ENCODE measurements around the gene LSM7.

LSM7 gene

DNA sequence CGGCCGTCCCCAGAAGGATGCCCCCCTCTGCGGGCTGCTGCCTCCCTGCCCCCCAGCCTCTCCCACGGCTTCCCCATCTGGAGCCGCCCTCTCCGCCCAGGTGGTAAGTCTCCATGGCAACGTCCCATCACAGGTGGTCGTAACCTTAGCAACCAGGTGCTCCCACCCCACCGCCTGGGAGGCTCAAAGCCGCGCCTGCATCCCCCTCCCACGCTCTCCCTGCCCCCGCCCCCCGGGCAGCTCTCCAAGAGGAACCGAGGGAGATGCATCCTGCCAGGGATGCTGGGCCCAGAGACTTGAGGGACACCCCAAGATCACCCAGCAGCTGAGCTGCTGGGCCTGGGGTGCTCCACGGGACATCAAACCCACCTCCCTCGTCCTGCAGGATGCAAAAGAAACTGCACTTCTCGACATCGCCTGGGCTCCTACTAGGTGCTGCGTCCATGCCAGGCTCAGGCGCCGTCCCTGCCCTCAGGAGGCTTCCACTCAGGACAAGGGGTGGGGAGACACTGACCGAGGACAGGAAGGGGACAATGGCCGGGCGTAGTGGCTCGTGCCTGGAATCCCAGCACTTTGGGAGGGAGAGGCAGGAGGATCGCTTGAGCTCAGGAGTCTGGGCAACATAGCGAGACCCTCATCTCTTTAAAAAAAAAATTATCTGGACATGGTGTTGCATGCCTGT is 15.4 kb downstream of the LSM7 start:
- no peak overlapping the region for H3K4me3 ChIP-seq (ENCODE audit: low read length)
- TF ChIP-seq, protein P1, sequence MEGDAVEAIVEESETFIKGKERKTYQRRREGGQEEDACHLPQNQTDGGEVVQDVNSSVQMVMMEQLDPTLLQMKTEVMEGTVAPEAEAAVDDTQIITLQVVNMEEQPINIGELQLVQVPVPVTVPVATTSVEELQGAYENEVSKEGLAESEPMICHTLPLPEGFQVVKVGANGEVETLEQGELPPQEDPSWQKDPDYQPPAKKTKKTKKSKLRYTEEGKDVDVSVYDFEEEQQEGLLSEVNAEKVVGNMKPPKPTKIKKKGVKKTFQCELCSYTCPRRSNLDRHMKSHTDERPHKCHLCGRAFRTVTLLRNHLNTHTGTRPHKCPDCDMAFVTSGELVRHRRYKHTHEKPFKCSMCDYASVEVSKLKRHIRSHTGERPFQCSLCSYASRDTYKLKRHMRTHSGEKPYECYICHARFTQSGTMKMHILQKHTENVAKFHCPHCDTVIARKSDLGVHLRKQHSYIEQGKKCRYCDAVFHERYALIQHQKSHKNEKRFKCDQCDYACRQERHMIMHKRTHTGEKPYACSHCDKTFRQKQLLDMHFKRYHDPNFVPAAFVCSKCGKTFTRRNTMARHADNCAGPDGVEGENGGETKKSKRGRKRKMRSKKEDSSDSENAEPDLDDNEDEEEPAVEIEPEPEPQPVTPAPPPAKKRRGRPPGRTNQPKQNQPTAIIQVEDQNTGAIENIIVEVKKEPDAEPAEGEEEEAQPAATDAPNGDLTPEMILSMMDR (conservative IDR thresholded peaks at IDR 0.05; ENCODE audit: low read depth, low read length) = no peak
- no peak for DNase-seq (ENCODE audit: low read depth)

DNA sequence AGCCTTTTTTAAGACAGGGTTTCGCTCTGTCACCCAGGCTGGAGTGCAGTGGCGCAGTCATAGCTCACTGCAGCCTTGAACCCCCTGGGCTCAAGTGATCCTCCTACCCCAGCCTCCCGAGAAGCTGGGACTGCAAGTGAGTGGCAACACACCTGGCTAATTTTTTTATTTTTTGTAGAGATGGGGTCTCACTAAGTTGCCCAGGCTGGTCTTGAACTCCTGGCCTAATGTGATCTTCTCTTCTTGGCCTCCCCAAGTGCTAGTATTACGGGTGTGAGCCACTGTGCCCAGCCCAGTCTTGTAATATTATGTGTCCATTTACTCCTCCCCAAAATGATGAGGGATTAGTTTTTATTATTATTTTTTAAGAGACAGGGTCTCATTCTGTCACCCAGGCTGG is 17.3 kb downstream of the LSM7 start:
- TF ChIP-seq, protein P1 (conservative IDR thresholded peaks at IDR 0.05; ENCODE audit: low read depth, low read length) = no peak
- H3K4me3 ChIP-seq (ENCODE audit: low read length) = no peak overlapping the region
- no peak for DNase-seq (ENCODE audit: low read depth)

DNA sequence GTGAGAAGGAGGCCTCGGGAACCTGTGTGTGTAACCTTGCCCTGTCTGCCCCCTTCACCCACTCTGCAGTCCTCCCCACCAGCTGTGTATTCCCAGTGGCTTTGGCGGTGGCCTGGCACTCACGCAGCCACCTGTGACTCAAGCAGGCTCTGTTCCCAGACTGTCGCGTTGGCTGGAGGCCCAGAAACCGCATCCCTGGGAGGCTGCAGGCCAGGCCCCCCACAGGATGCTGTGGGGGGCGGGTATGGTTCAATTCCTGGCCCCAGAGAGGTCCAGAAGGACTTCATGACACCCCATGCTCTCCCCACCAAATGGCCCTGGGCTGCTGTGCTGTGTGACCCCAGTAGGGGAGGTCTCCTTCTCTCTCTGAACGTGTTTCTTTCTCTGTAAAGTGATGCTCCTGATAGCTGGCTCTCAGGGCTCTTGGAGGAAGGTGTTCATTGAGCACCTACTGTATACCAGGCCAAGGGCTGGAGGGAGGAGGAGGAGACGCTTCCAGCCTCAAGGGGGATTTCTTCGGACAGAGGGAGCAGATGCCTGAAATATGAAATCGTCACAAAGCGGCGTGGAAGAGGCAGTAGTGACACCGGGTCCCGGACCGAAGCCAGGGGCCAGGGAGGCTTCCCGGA is 18.5 kb downstream of the LSM7 start:
- no peak for DNase-seq (ENCODE audit: low read depth)
- no peak overlapping the region for H3K4me3 ChIP-seq (ENCODE audit: low read length)
- TF ChIP-seq, protein P1 (conservative IDR thresholded peaks at IDR 0.05; ENCODE audit: low read depth, low read length) = no peak

DNA sequence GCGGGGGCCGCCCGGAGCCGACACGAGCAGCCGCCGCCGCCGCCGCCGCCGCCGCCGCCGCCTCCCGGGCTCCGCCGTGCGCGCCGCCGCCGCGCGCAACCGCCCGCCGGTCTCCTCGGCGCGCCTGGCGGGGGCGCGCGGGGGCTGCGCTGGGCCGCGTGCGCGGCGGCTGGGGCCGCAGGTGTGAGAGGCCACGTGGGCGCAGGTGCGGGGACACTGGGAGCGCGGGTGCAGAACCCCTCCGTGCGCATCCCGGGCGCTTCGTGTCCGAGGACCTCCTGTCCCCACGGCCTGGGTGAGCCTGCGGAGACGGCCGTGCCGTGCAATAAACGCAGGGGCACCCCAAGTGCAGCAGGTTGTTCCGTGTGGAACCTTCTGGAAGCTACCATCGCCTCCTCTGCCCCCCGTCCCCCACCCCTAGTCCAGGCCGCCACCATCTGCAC is 20.3 kb downstream of the LSM7 start, which contains the start of gene LINGO3:
LINGO3 (minus strand) TSS at position 41 of the 443 bp plus-strand sequence. CDS start 16,378 bp downstream, outside the sequence.
- no peak for DNase-seq (ENCODE audit: low read depth)
- H3K4me3 ChIP-seq (ENCODE audit: low read length) = peak within 1 kb of the TSS; percentile 11
- TF ChIP-seq, protein P1 (conservative IDR thresholded peaks at IDR 0.05; ENCODE audit: low read depth, low read length) = no peak

DNA sequence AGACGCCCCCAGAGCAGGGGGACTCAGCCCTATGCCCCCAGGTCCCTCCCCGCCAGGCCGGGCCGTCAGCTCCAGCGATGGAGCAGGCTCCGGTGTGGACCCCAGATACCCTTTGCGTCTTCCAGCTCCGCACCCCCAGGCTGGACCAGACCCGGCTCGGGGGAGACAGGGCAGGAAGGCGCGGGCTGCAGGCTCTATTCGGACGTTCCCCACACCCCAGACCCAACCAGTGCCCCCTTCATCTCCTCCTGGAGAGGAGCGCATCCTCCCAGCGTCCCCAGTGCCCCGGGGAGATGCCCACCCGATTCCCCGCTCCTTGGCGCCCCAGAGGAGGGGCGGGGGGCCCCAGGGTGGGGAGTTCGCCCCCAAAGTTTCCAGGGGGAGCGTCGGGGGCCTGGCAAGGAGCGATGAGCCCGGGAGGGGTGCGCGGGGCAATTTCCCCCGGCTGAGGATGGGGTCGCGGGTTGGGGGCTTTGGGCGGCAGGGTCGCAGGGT is 20.8 kb downstream of the LSM7 start:
- no peak for DNase-seq (ENCODE audit: low read depth)
- peak overlapping the region; percentile 11 for H3K4me3 ChIP-seq (ENCODE audit: low read length)
- TF ChIP-seq, protein P1 (conservative IDR thresholded peaks at IDR 0.05; ENCODE audit: low read depth, low read length) = no peak

DNA sequence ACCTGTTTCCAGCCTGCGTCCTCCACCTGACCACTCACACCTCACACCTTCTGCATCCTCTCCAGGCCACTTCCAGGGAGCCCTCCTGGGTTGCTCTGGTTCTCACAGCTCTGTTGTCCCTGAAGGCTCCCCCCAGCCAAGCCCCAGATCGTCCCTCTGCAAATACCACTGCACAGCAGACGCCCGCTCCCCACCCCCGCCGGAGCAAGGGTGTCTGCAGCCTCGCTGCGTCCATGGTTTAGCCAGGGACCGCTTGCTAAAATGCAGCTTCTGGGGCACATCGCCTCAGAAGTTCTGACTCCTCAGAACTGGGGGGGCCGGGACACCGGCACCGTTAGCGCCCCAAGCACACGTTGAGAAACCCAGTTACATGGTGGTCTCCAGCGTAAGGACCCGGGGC is 21.4 kb downstream of the LSM7 start:
- H3K4me3 ChIP-seq (ENCODE audit: low read length) = no peak overlapping the region
- no peak for DNase-seq (ENCODE audit: low read depth)
- TF ChIP-seq, protein P1 (conservative IDR thresholded peaks at IDR 0.05; ENCODE audit: low read depth, low read length) = no peak
